MCF 10A (cell line): ENCODE results near the gene ANKRD13A. TPM values are rescaled to one million over a fixed set of nuclear protein-coding genes. Genes with fewer than 3 reads are reported as not detected.

Source experiments
- Bru-seq: library from RNA; stranded (reverse); fragments of 400-500 nt; gene quantifications from one replicate; lab custom pipeline; 2021; lab: Mats Ljungman, UMichigan
- BruChase-seq, 2 experiments: library from RNA; stranded (reverse); fragments of 400-500 nt; gene quantifications; one replicate each; lab custom pipeline; 2021; lab: Mats Ljungman, UMichigan
- BruUV-seq: library from RNA; stranded (reverse); fragments of 400-500 nt; replicated peaks from 2 replicates; lab custom pipeline; 2021; lab: Mats Ljungman, UMichigan
- CTCF ChIA-PET: fragments of 300-600 bp; sonication (Branson Sonifier 250); formaldehyde crosslinking; extraction: SDS; loops from one replicate; lab custom pipeline; 2021; ENCODE audit warnings: antibody characterized with exemption, inconsistent platforms; lab: Yijun Ruan, JAX
- POLR2A ChIA-PET: fragments of 300-600, 350-650 bp; sonication (Branson Sonifier 250); formaldehyde crosslinking; extraction: SDS; loops from one replicate; lab custom pipeline; 2020; ENCODE audit warnings: antibody characterized with exemption, inconsistent platforms; lab: Yijun Ruan, JAX
- DNase-seq: peaks from one replicate; pipeline ENCODE4 v3.0.0-alpha.2; 2018; ENCODE audit not compliant: unreplicated experiment
- H3K27ac Mint-ChIP-seq: one replicate; pipeline ENCODE4 v1.8.0; 2022; ENCODE audit warnings: mild to moderate bottlenecking, low read depth, mixed read lengths; ENCODE audit not compliant: unreplicated experiment
- H3K27me3 Mint-ChIP-seq: one replicate; pipeline ENCODE4 v1.8.0; 2022; ENCODE audit warnings: mixed read lengths; ENCODE audit not compliant: insufficient read depth, unreplicated experiment
- H3K36me3 Mint-ChIP-seq: one replicate; pipeline ENCODE4 v1.8.0; 2022; ENCODE audit warnings: mild to moderate bottlenecking, moderate library complexity, mixed read lengths; ENCODE audit not compliant: insufficient read depth, unreplicated experiment
- H3K4me1 Mint-ChIP-seq: one replicate; pipeline ENCODE4 v1.8.0; 2022; ENCODE audit warnings: mixed read lengths; ENCODE audit not compliant: insufficient read depth, unreplicated experiment
- H3K4me3 Mint-ChIP-seq: one replicate; pipeline ENCODE4 v1.8.0; 2022; ENCODE audit warnings: mild to moderate bottlenecking, moderate library complexity, mixed read lengths; ENCODE audit not compliant: unreplicated experiment
- H3K9me3 Mint-ChIP-seq: one replicate; pipeline ENCODE4 v1.8.0; 2022; ENCODE audit warnings: mixed read lengths; ENCODE audit not compliant: unreplicated experiment
- CTCF ChIP-seq: fragments of 200-600 bp; IDR thresholded peaks from one replicate; pipeline ENCODE4 v1.8.0; 2022; ENCODE audit warnings: antibody characterized with exemption, mild to moderate bottlenecking; ENCODE audit not compliant: unreplicated experiment
- intact Hi-C: fragments of 100-400 bp; cut with micrococcal nuclease; formaldehyde crosslinking; loops from 2 replicates; pipeline ENCODE4 v1.14.1; 2022
- long read RNA-seq: library from polyadenylated mRNA; stranded (forward); transcript quantifications from one replicate; pipeline ENCODE4 v2.0.0, GENCODE V29; 2022
- total RNA-seq: library from RNA; stranded (reverse); gene quantifications from 2 replicates; pipeline ENCODE4 v1.2.3, GENCODE V29; 2022

Gene ANKRD13A
- total RNA-seq (26.1 and 32.5 TPM in 2 replicates), Bru-seq, nascent RNA (percentile 61 among the genes with signal in this experiment), BruChase-seq, experiment 1, labeled RNA remaining after a 6-hour chase (percentile 74 among the genes with signal in this experiment), BruChase-seq, experiment 2, labeled RNA remaining after a 2-hour chase (percentile 73 among the genes with signal in this experiment)
- long read RNA-seq, full-length matches to known transcripts, result 40 of 70 reads
- long read RNA-seq, partial matches to known transcripts, result 1 of 70 reads
- long read RNA-seq, other reads (novel, unspliced or antisense), result 29 of 70 reads

- ChIA-PET POLR2A (interaction anchor here (0.6 to 2.3 kb wide), 29 partner anchors 8 to 579 kb away, joined by 3 to 15 read pairs (median 4); partner anchors contain the start of genes ATP2A2, C12orf76 and IFT81), CTCF (no interaction called here)
- peak; percentile 94 for DNase-seq
- no peak for TF ChIP-seq CTCF
- Mint-ChIP-seq H3K27me3 (no peaks in the 10 kb centered on the region), H3K9me3 (no peaks in the 10 kb centered on the region), H3K4me1 (peaks cover 28% of the 10 kb centered on the region), H3K4me3 (peak within 1 kb of the TSS; percentile 82), H3K27ac (peak within 1 kb of the TSS; percentile 100), H3K36me3 (peaks cover 6% of the 10 kb centered on the region)
- BruUV-seq, result no TSS peak
- intact Hi-C loops, result no loop called here
Observed at GRCh38 chr12:109998904-109999648, at the start of gene ANKRD13A. Gene ANKRD13A (plus strand): TSS chr12:109999430. CDS start chr12:109999689, 259 bp downstream.

DNA sequence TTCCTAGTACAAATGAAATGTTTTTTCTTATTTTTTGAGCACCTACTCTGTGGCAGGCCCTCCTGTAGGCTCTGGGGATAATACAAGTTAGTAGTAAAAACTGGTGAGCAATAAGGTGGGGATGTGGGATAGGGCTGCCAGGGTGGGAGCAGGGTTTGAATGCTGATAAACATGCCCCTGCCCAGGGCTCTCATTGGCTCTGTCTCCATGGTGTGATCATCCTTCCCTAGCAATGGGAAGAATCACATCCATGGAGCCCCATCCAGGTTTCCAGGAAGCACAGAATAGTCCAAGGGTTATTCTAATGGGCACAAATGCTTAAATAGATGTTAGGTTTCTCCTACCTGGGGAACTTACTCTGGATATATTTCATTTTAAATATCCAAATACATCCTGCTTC lies 48.6 kb upstream of the ANKRD13A start:
- Mint-ChIP-seq H3K27ac (peak overlapping the region; percentile 24), H3K27me3 (no peaks in the 10 kb centered on the region), H3K36me3 (peaks cover 81% of the 10 kb centered on the region), H3K9me3 (no peaks in the 10 kb centered on the region), H3K4me3 (no peak overlapping the region), H3K4me1 (peaks cover 21% of the 10 kb centered on the region)
- intact Hi-C loops, result loop anchor here (5.0 kb wide), 1 partner anchor 87 kb away; no protein-coding TSS in a partner anchor
- CTCF ChIA-PET, result interaction anchor here (0.6 to 1.0 kb wide), 2 partner anchors 93 to 106 kb away, joined by 3 to 4 read pairs; no protein-coding TSS in a partner anchor
- POLR2A ChIA-PET, result interaction anchor here (1.9 kb wide), 1 partner anchor 32 kb away, joined by 4 read pairs; no protein-coding TSS in a partner anchor
- TF ChIP-seq CTCF, result no peak
- no peak for DNase-seq
- no TSS peak for BruUV-seq

- Mint-ChIP-seq H3K4me1 (peaks cover 21% of the 10 kb centered on the region), H3K36me3 (peaks cover 80% of the 10 kb centered on the region), H3K9me3 (no peaks in the 10 kb centered on the region), H3K27ac (peak overlapping the region; percentile 24), H3K4me3 (no peak overlapping the region), H3K27me3 (no peaks in the 10 kb centered on the region)
- CTCF ChIA-PET, result interaction anchor here (0.8 to 1.0 kb wide), 2 partner anchors 105 to 106 kb away, joined by 3 read pairs; no protein-coding TSS in a partner anchor
- no peak for TF ChIP-seq CTCF
- peak; percentile 17 for DNase-seq
- intact Hi-C loops, result loop anchor here (5.0 kb wide), 1 partner anchor 86 kb away; no protein-coding TSS in a partner anchor
- POLR2A ChIA-PET, result interaction anchor here (1.9 kb wide), 1 partner anchor 32 kb away, joined by 4 read pairs; no protein-coding TSS in a partner anchor
- BruUV-seq, result no TSS peak
Observed at GRCh38 chr12:109951136-109951535, 48.1 kb upstream of the ANKRD13A start.
